ENCODE measurements around the gene CAMTA1.

Gene CAMTA1

GRCh38 chr1:7511381-7511780 lies 726.1 kb downstream of the CAMTA1 start:
- no peak for DNase-seq

DNA sequence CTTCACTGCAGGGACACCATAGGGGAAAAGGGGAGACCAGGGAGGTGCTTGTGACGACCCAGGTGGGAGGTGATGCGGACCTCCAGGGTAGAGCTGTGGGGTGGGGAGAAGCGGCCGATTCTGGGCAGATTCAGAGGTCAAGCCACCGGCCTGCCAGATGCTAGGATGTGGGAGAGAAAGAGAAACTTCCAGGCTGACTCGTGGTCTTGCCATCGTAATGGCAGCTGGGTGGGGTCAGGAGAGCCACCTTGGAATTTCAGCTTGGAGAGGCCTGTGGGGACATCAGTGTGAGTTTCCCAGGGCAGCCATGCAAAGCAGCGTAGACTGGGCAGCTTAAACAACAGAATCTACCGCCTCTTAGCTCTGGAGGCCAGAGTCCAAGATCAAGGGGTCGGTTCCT lies 727.8 kb downstream of the CAMTA1 start:
- no peak for DNase-seq

DNA sequence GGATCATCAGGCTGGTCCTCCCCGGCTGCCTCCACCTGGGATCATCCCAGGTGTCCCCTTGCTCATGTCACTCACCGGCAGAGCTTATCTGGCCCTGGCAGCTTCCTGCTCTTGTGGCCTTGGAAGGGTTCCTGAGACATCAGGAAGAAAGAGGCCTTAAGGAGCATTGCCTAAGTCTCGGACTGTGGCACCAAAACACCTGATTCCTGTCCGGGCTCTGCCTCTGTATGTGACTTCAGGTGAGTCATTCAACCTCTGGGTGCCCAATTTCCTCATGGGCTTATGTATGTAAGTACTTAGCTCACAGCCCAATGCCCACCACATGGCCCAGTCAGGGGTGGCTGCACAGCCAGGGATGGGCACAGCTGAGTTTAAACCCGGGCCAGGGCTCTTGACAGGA lies 729.9 kb downstream of the CAMTA1 start:
- no peak for DNase-seq

- DNase-seq = no peak
Measured at GRCh38 chr1:7515904-7516303, 730.6 kb downstream of the CAMTA1 start.

- DNase-seq = peak; percentile 47
Measured at GRCh38 chr1:7516341-7516740, 731.1 kb downstream of the CAMTA1 start.

DNA sequence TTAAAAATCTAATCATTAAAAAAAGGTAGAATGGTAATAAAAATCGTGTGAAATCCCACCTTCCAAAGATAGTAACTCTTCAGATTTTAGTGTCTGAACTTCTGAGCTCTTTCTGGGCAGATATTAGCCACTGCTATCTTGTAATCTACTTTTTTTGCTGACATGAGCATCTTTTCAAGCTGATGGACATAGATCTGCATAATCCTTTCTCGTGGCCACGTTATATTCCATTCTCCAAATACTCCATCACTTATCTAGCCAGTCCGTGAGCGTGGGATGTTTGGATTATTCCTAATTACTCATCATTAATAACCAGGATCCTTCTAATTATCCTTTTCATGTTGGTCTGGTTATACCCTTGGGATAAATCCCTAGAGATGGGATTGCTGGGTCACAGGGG lies 731.7 kb downstream of the CAMTA1 start:
- DNase-seq = no peak

GRCh38 chr1:7517611-7518330 lies 732.5 kb downstream of the CAMTA1 start:
- DNase-seq = no peak

DNA sequence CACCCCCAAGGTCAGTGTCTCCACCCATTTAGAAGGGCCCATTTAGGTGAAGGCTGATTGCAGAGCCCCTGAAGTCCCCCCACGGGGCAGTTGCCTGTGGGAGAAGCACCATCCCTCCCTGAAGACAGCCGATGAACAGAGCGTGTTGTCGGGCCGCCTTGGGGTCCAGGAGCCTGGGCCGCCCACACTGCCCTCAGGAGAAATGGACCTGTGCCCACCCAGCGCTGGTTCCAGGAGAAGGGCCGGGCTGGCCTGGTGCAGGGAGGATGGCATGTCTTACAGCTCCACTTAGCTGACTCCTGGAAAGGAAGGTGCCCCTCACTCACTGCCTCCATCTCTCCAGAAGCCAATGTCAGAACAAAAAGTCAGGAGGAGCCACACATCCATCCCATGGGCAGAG lies 733.2 kb downstream of the CAMTA1 start:
- DNase-seq = no peak

DNA sequence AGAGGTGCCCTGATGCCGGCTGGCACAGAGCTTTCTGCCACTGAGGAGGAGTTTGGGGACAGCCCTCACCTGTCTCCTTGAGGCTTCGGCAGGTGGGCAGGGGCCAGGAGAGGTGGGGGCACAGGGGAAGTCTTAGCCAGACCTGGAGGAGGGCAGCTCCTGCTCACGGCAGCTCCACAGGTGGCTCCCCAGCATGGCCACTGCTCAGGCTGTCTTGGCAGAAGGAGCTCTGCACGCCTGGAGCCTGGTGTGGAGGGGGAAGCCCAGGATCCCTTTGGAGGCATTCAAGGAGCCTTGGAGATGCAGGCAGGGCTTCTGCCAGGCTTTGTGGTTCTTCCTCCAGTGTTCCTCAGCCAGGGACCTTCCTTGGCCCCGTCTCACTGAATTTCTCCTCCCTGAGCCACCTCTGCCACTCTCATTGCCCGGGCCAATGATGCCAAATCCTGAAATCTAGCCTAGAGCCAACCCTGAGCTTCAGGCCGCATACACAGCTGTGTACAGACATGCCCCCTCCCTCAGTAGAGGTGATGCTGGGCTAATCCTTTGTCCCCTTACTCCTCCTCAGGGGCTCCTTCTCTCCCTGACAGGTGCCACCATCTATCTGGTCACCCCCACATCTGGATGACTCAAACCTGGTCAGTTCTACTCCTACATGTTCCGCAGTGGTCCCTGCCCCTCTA lies 734.1 kb downstream of the CAMTA1 start:
- DNase-seq = no peak

- no peak for DNase-seq
Measured at GRCh38 chr1:7519861-7520395, 734.7 kb downstream of the CAMTA1 start.

- DNase-seq = no peak
Measured at GRCh38 chr1:7520496-7520895, 735.2 kb downstream of the CAMTA1 start.

DNA sequence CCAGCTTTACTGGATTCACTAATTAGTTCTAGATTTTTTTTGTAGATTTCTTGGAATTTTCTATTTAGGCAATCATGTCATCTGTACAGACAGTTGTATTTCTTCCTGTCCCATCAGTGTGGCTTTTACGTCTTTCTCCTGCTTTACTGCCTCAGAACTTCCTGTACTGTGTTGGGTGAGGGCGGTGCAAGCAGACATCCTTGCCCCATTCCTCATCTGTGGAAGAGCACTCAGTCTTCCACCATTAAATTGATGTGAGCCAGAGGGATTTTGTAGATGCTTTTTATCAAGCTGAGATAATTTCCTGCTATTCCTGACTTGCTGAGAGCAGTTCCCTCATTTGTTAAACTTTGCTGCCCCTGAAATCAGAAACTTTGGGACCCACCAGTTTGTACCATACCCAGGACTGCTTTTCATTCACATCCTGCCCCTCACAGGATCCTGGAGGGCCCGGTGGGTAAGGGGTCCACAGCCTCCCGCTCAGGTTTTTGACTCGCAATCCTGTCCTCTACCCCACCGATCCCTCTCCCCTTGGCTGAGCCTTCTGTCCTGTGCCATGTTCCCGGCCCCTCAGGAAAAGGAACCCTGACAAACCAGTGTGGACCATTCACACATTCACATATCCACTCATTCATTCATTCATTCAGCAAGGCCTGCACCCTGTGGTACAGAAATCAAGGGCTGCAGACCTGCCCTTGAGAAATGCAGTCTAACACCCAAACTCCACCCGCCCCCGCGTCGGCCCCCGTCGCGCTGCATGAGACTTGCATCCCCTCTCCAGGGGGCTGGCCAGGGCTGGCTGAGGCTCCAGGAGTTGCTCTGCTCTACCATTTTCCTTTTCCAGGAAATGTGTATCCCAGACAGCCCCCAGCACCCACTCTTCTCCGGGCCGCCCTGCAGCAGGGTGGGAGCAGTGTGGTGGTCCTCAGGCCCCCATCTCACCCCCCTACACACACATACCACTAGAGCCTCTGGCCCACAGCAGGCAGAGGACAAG lies 739.4 kb downstream of the CAMTA1 start:
- no peak for DNase-seq

DNA sequence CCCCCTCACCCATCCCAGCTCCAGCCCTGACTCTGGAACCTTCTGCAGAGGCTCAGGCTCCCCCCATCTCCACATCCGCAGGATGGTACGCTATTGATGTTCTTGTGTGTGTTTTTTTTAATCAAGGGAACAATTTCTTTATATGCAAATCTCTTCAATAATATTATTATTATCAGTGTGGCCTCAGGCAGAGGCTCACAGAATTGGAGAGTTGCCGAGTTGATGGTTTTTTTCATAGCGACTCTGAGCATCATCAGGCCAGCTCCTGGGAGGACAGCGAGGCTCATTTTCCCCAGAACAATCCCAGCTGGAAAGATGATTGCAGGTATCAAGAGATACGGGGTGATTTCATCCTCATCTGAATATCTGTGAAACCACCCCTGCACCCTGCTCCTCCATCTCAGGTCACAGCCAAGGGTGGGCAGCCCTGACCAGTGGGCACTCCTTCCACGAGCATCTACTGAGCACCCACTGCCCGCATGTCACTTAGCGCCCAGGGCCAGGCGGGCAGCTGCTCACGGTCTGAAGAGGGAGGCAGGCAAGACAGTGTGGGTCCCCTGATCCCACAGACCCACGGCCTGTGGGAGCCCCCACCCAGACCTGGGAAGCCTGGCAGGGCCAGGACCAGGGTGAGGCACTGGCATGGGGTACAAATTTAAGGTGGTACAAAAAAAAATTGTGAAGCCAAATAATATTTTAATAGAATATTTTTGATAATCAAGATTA lies 740.2 kb downstream of the CAMTA1 start:
- DNase-seq = no peak

DNA sequence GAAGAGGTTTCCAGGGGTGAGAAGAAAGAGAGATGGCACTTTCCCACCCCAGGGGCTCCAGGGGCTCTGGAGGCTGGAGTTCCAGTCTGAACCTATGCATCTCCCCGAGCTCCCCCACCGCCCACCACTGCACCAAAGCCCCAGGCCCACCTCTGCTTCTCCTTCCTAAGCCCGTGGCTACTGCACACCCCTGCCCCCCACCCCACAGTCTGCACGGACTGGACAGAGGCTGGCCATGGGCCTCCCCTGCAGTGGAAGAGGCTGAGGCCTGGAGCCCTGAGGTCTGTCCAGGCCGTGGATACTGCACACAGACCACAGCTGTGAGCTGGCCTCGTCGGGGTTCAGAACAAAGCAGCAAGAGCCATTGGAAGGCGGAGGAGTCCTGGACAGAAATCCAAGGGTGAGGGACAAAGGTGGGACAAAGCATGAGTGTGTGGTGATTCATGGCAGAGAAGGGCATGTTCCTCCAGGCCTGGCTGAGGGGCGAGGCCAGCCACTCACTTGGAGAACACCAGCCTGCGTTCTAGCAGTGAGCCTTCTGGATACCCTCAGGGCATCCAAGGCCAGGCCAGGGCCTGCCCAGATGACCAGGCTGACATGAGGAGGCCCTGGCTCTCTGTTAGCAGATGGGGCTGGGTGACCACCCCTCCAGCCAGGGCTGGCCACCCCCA lies 741.1 kb downstream of the CAMTA1 start:
- no peak for DNase-seq

GRCh38 chr1:7526867-7527732 lies 741.8 kb downstream of the CAMTA1 start:
- DNase-seq = no peak

GRCh38 chr1:7527733-7528045 lies 742.4 kb downstream of the CAMTA1 start:
- no peak for DNase-seq

DNA sequence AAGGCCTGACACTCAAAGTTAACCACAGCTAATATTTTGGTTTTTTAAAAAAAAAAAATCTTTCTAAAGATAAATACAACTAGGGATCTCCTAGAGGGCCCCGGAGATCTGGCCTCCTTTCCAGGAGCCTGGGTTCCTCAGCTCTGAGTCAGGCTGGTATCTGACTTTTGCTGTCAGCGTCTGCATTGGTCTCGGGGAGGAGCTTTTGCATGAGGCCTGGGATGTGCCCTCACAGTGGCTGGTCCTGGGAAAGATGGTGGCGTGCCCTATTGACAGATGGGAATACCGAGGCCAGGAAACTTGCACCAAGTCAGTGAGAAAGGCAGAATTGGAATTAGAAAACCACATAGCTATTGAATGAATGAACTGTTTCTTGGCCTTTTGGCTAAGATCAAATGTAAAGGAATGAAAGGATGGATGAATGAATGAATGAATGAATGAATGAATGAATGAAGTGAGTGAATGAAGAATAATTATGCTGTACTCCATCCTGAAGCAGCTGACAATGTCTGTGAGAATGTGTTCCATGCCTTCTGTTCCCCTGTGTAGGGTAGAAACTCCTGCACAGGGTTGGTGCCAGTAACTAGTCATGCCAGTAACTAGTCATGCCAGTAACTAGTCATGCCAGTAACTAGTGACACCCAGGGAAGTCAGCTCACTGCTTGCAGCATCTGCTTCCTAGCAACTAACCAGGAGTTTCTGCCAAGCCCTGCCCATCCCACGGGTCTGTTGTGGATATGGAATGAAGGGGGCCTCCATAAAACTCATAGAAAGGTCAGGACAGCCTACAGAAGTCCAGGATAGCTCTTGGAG lies 743.3 kb downstream of the CAMTA1 start:
- no peak for DNase-seq

- DNase-seq = no peak
Measured at GRCh38 chr1:7529917-7530316, 744.7 kb downstream of the CAMTA1 start.

GRCh38 chr1:7531562-7532340 lies 746.5 kb downstream of the CAMTA1 start:
- DNase-seq = no peak

Measured in NCI-H82 (cell line).